ENCODE results near the gene SMIM43. TPM values are rescaled to one million over a fixed set of nuclear protein-coding genes. Genes with fewer than 3 reads are reported as not detected.

SMIM43 gene
- 0.40 and 0.65 TPM in 2 replicates for total RNA-seq

DNA sequence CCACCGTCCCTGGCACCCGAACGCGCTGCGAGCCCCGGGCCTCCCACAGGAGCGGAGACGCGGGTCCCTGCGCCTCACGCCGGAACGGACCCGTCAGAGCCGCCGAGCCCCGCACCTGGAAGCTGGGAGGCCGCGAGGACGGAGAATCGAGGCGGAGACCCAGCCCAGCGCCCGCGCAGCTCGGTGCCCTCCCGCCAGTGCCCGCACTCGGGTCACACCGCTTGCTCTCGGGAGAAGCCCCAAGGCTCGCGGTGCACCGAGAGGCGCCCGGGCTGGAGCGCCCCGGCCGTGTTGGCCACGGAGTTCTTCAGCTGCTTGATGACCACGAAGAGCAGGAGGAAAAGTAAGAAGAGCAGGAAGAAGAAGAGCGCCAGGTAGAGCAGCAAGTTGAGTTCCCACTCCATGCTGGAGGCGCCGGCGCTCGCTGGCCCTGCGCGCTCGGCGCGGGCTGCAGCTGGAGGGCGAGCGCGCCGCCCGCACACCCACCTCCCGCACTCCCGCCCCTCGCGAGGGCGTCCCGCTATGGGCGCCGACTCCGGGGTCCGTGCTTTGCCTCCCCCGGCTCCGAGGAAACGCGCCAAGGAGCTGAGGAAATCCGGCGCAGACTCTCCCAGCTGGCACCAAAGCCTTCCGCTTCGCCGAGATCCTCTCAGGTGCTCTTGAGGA is at the start of gene SMIM43:
SMIM43 (minus strand) TSS at position 463 of the 666 bp plus-strand sequence; CDS start at position 404, 59 bp downstream.
- peak; percentile 19 to 31 for DNase-seq (ENCODE audit: low read depth in 2 of 2)

DNA sequence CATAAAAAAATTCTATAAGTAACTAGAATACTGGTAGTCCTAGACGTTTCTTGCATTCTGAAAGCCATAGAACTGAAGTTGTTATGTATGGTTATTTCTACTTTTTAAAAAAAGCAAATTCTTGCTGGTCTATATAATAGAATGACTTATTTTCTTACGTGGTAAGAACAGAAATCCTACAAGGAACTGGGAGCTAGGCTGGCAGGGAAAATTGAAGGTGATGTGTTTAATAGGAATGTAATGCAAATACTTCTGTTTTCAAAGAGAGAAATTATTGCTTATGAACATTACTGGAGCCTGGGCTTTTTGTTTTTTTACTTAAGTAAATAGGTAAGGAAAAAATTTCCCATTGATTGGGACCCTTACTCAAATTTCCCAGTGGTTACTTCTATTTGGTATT is 49.8 kb upstream of the SMIM43 start:
- no peak for DNase-seq (ENCODE audit: low read depth in 2 of 2)

DNA sequence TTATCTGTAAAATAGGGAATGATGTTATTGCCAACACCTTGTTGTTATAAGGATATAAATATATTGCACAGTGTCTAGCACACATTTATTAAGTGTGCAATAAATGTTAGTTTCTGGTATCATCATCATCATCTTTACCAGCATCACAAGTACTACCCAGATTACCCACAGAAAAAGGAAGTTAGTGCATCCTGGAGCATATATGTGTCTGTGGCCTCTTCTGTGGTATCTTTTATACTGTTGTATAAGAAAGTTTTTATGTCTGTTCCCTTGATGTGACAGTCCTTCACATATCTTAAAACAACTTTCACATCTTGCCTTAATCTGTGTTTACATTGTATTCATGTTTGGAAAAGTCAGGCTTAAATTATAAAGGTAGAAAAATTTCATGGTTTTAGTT is 46.2 kb upstream of the SMIM43 start:
- no peak for DNase-seq (ENCODE audit: low read depth in 2 of 2)

DNA sequence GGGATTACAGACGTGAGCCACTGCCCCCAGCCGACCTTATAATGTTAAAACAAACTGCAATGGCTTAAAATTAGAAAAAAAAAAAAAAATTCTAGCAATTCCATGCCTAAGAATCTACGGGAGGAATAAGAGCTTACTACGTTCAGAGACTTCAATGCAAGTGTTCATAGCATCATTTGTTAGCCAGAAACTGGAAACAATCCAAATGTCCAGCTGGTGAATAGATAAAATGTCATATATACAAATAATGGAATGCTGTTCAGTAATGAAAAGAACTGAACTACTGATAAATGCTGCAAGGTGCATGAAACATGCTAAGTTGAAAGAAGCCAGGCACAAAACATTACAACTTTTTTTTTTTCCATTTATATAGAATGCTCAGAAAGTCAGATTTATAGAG is 41.4 kb upstream of the SMIM43 start:
- DNase-seq (ENCODE audit: low read depth in 2 of 2): no peak

DNA sequence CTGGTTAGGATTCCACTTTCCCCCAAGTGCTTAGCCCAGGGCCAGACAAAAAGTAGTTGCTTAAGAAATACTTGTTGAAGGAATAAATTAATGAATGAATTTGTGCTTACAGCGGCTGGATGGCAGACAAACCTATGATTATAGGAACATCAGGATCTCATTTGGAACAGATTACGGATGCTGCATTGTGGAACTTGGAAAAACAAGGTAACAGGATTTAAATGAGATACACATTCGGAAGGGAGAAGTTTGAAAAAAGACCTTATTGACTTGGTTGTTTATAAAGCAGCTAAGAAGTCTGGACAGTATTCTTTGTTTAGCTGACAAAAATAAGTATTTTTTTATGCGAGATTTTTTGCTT is 36.7 kb upstream of the SMIM43 start:
- DNase-seq (ENCODE audit: low read depth in 2 of 2): no peak

DNA sequence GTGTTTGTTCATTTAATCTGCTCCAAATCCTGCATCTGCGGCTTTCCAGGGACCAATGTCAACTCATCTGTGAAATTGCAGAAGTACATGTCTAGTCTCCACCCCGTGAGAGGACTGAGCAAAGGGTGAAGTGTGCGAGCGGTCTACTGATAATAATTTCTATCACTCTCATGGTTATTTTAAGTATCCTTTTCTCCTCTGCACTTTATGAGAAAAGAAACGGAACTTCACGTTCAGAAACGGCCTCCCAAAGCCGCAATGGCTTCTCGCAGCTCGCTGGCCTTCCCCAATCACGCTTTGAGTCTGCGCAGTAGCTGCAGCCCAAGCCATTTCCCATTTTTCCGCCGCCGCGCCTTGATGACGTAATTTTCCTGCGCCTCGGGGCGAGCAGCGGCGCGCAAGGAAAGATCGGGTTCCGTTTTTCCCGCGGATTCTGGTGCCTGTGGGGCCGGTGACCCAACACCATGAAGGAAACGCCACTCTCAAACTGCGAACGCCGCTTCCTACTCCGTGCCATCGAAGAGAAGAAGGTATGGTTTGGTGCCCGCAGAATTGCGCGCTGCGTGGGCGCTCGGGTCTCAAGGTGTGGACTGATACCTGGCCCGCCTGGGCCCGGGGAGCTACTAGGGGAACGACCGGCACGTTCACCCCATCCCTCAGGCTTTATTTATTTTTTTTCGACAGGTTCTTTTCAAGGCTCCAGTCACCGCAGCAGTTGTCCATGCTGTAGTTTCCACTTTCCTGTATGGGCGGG is 36.2 kb upstream of the SMIM43 start, which contains the start of gene EXOSC9:
EXOSC9 (plus strand) TSS at position 363 of the 754 bp plus-strand sequence; CDS start at position 465, 102 bp downstream.
- DNase-seq (ENCODE audit: low read depth in 2 of 2): peak; percentile 95 to 97

DNA sequence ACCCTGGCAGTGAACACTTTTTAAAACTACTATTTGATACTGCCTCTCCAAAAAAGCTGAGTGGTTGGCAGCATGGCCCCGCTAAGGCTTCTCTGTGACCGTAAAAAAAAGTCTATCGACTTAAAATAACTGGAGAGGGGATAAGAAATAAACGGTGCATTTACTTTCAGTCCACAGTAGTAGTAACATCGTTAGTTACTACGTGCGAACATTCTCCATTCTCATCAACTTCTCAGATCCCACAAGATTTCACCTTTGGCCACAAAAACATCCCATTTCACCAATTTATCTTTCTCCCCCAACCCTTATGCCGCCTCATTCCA is 35.6 kb upstream of the SMIM43 start:
- no peak for DNase-seq (ENCODE audit: low read depth in 2 of 2)

DNA sequence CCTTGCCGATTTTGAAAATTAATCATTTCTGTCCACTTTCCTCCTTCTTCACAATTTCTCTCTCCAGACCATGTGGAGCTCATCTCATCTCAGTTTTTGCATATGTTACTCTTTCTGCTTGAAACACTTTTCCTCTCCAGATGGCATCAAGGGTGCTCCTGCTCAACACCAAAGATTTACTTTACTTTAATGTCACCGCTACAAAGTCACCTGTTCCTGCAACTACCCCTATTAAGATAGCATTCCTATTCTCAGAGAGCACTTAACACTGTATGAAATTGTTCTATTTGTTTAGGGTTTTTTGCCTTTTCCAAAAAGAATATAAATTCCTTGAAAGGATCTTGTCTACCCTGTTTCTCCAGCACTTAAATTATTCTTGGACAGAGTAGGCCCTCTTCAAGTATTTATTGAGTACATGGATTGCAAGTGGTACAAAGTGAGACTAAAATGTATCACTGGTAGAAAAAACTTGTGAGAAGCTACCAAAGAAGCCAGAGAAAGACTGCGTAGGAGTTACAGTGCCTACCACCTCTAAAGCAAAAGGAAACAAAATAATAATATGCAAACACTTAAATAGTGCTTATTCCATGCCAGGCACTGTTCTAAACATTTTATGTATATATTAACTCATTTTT is 35.0 kb upstream of the SMIM43 start:
- no peak for DNase-seq (ENCODE audit: low read depth in 2 of 2)

DNA sequence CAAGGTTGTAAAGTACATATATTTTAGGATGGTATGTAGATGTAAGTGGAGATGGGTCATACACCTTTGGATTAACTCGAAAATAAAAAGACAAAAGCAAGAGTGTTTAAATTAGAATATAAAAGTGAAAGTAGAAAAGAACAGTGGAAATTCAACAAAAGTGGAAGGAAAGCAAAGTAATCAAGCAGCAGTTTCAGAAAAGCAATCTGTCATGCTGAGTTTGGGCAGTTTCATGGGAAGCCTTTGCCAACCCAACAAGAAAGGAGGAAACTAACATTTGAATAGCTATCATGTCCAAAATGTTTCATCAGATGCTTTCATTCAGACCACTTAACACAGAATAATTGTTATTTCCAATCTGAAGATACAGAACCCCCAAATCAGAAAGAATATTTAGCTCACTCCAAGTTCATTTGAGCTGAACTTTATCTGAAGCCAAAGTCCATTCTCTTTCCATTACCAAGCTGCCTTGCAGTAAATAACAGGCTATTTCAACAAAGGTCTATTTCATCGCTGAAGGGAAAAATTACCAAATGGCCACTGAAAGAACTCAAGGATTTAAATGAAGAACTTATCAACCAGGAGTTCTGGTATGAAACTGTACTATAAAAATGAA is 34.4 kb upstream of the SMIM43 start:
- DNase-seq (ENCODE audit: low read depth in 2 of 2): no peak

DNA sequence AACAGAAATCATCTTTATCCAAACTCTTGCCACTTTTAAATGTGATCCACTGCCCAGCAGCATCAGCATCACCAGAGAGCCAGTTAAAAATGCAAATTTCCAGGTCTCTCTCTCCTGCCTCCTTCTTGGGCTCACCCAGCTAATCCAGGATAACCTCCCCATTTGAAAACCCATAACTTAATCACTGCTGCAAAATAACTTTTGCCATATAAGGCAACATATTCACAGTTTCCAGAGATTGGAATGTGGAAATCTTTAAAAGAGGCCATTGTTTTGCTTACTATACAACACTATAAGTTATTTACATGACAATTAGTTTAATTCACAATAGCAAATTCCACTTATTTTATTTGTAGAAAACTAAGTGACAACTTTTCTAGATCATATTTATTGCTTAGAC is 31.3 kb upstream of the SMIM43 start:
- peak in 1 of 2 donors; percentile 8 for DNase-seq (ENCODE audit: low read depth in 2 of 2)

DNA sequence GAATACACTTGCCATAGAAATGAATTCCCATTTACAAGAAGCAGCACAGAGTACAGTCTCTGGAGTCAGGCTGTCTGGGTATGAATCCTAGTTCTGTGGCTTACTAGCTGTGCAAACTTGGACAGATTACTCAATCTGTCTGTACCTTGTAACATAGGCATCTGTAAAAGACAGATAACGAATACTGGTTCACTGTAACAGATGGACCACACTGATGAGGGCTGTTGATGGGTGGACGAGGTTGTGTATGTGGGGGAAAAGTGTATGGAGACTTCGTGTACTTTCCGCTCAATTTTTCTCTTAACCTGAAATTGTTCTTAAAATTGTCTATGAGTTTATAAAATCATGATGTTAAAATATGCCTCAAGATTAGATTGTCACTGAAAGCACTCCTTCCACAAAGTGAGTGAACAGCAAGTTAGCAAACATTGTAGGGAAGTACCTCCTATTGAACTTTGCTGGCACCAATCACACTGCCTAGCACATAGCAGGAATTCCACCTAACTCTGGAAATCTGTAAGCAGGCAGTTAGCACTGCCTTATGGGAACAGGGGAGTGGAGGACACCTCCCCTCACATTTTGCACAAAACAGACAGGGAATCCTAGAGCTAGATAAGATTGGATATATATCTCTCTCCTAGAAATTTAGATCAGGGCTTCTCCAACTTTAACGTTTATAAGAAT is 29.7 kb upstream of the SMIM43 start:
- peak in 1 of 2 donors; percentile 27 for DNase-seq (ENCODE audit: low read depth in 2 of 2)

DNA sequence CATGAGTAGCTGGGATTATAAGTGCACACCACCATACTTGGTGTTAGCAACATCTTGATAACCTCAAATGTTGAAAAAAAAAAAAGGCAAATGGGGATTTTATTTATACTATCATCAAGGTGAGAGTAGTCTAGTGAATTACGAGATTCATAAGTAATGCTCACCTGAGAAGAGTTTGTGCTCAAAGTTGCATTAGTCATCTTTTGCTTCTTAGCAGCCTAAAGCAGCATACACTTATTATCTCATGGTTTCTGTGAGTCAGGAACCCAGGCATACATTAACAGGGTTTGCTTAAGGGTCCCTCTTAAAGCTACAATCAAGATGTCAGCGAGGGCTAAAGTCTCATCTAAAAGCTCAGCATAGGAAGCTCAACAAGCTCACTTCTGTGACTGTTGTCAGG is 28.0 kb upstream of the SMIM43 start:
- DNase-seq (ENCODE audit: low read depth in 2 of 2): no peak

DNA sequence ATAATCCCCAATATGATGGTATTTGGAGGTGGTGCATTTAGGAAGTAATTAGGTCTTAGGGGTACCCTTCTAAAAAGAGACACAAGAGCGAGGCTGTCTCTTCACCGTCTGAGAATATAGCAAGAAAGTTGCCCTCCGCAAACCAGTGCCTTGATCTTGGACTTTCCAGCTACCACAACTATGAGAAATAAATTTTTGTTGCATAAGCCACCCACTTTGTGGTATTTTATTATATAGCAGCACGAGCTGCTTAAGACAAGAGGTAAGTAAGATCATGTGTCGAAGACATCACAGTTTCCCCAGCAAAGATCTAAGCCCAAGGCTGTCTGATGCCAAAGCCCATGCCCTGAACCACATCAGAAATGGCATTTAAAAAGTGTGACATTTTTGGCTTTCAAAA is 26.5 kb upstream of the SMIM43 start:
- no peak for DNase-seq (ENCODE audit: low read depth in 2 of 2)

DNA sequence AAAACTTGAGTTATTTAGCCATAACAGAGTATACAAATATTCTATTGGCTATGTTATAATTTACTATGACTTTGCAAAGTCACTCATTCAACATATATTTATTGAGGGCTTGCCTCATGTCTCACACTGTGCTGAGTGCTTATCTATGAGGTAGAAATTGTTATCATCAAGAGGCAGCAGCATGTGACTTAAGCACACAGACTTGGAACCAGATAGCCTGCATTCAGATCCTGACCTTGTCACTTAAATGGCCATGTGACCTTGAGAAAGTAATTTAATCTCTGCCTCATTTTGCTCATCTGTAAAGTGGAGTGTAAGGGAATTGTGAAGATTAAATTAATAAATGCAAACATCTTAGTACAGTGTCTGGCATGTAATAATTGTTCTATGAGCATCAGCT is 26.0 kb upstream of the SMIM43 start:
- DNase-seq (ENCODE audit: low read depth in 2 of 2): no peak

DNA sequence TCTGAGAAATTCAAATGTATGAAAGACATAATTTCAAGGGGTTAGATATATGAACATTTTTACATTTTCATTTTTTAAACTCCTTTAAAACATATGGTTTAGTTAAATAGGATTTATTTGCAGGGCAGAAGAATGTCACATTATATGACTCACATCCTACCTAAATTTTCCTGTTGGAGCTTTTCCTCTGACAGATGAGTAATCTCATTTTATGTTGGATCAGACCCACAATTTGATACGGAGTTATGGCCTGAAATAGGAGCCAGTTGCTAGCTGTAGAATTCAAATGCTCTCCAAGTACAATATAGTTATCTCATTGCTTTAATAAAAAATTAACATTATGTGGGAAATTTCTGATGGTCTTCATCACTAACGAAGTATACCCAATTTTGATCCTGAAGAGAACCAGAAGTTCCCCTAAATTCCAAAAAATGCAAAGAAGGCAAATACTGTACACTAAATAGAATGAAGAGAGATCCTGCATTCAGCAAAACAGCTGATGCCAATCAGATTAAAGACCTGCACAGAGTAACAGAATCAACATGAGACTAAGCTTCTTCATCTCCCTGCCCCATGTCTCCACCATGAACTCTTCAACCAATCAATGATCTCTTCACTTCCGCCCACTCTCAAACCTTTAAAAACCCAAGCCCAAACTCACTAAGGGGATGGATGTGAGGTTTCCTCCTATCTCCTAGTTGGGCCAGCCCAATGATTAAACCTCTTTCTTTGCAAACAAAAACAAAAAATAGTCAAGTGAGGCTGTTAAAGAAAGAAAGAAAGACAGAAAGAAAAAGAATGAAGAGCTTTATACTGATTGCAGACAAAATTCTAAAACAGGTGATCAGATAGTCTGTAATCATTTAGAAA is 25.2 kb upstream of the SMIM43 start:
- DNase-seq (ENCODE audit: low read depth in 2 of 2): peak; percentile 86 to 90

DNA sequence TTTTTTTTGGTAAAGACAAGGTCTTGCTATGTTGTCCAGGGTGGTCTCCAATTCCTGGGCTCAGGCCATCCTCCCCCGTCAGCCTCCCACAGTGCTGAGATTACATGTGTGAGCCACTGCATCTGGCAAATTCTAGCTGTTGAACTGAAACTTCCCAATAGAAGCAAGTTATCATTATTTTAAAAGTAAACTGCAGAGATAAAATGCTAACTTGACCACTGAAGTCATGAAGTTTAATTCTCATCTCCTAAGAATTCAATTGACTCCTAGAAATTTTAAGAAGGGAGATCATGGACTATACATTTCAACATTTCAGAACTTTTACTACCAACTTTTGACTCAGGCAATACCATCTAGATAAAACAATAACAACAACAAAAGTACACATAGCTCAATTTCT is 24.5 kb upstream of the SMIM43 start:
- no peak for DNase-seq (ENCODE audit: low read depth in 2 of 2)

DNA sequence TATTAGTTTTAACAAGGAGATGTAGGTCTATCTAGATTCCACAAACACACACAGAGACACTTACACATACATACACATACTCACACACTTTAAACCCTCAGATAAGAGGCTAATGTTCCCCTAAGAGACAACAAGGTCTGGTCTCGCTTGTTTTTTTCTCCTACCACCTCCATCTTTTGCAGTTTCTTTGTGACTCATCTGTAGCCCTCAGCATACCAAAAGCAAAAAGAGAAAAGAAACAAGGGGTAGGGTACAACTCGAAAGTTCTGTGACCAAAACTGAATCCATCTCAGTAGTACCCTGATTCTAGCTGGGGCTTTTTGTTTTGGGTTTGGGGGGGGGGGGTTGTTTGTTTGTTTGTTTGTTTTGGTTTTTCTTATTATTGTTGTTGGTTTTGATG is 23.9 kb upstream of the SMIM43 start:
- DNase-seq (ENCODE audit: low read depth in 2 of 2): no peak

DNA sequence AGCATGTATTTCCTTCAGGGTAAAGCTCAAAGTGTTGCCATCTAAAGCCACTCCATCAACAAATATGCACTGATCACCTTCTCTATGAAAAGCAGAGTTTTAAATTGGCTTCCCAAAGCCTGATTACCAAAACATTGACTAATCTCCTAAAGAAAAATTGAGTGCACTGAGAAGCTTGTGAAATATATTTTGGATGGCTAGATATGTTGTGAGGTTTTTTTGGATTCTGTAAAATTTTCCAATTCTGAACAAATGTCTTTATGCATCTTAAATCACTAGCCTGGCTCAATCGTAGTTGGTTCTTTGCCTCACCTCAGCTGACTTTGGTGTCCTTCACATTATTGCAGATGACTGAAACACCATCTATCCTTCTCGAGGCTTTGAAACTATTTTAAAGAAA is 21.3 kb upstream of the SMIM43 start:
- DNase-seq (ENCODE audit: low read depth in 2 of 2): no peak

DNA sequence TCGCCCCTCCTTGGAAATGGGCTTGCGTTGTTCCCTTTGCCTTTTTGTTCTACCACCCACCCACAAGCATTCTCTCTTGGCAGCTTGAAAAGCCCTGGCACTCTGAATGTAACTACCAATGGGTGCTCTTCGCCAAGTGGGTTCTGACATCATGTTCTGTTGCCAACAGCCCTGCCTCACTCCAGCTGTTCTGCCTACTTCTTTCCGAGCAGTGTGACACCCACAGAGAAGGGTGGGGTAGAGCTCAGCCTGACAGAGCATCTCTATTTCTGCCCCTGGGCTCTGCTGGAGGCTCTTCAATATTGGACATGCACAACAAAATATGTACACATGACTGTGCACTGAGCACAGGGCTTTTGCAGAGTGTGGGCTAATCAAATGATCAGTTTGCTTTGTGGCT is 20.5 kb upstream of the SMIM43 start:
- no peak for DNase-seq (ENCODE audit: low read depth in 2 of 2)

DNA sequence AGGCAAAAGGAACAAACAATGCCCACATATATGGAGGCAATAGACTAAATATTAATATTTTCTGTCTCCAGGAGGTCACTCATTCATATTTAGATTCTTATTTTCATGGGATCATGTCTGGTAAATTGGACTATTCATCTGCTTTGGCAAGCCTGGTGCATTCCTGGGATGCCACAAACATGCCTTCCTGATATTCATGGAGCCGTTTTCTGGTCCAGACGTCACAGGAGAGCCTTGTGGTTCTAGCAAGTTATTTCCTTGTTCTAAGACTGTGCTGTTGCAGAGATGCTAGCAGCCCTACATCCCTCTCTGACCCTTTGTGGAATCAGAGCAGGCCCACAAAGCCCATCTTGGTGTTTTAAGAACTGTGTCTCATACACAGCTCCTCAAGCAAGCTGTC is 20.0 kb upstream of the SMIM43 start:
- DNase-seq (ENCODE audit: low read depth in 2 of 2): peak; percentile 70 to 92

DNA sequence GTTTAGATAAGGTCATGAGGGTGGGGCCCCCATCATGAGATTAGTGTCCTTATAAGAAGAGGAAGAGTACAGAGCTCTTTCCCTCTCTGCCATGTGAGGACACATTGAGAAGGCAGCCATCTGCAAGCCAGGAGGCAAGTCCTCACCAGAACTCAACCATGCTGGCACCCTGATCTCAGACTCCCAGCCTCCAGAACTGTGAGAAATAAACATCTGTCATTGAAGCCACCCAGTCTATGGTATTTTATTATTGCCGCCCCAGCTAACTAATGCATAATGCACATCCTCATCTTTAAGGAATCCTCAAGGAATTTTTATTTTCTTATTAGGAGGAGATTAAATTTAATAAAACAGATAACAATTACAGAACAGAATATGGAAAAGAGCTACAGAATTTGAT is 19.4 kb upstream of the SMIM43 start:
- DNase-seq (ENCODE audit: low read depth in 2 of 2): no peak
